HG03095 (cell line): ENCODE measurements around the gene DNMT3L.
"Not testable (repeated sequence)": the region's sequence is repeated elsewhere in the genome, so short reads cannot be mapped to it uniquely, and the experiment has no call there.

ENCODE experiments used
- ATAC-seq: cut with Tn5 transposase; IDR thresholded peaks from one replicate; pipeline ENCODE4 v1.9.1; 2021; ENCODE audit warnings: moderate library complexity; ENCODE audit not compliant: unreplicated experiment

DNMT3L gene

GRCh38 chr21:44295163-44295573 is 33.5 kb upstream of the DNMT3L start:
- no peak for ATAC-seq

GRCh38 chr21:44294391-44295162 is 32.9 kb upstream of the DNMT3L start:
- no peak for ATAC-seq

GRCh38 chr21:44293551-44294231 is 32.0 kb upstream of the DNMT3L start:
- ATAC-seq = no peak

GRCh38 chr21:44292812-44293195 is 31.1 kb upstream of the DNMT3L start:
- no peak for ATAC-seq

- no peak for ATAC-seq
These were observed 30.5 kb upstream of the DNMT3L start for GRCh38 chr21:44291936-44292811.

- ATAC-seq = no peak
These were observed 29.6 kb upstream of the DNMT3L start for GRCh38 chr21:44291078-44291935.

- ATAC-seq = no peak
These were observed 28.8 kb upstream of the DNMT3L start for GRCh38 chr21:44290327-44291077.

GRCh38 chr21:44289381-44290010 is 27.8 kb upstream of the DNMT3L start:
- ATAC-seq = no peak

GRCh38 chr21:44288251-44289110 is 26.8 kb upstream of the DNMT3L start:
- no peak for ATAC-seq

GRCh38 chr21:44286716-44287632 is 25.3 kb upstream of the DNMT3L start:
- no peak for ATAC-seq

GRCh38 chr21:44286086-44286715 is 24.5 kb upstream of the DNMT3L start:
- ATAC-seq = no peak

GRCh38 chr21:44285138-44285992 is 23.7 kb upstream of the DNMT3L start, which contains the start of gene AIRE:
Gene AIRE, plus strand, starts transcription at chr21:44285876. Its CDS starts 131 bp downstream, at chr21:44286007.
- no peak for ATAC-seq

- no peak for ATAC-seq
These were observed 22.3 kb upstream of the DNMT3L start for GRCh38 chr21:44283948-44284347.

GRCh38 chr21:44283211-44283785 is 21.6 kb upstream of the DNMT3L start:
- ATAC-seq = not testable (repeated sequence)

- ATAC-seq = no peak
These were observed 20.7 kb upstream of the DNMT3L start for GRCh38 chr21:44282370-44282769.

GRCh38 chr21:44281801-44282200 is 20.1 kb upstream of the DNMT3L start:
- ATAC-seq = no peak
